GM21381 (cell line): ENCODE results near the gene NT5C3B.
"Not testable (repeated sequence)": the region's sequence is repeated elsewhere in the genome, so short reads cannot be mapped to it uniquely, and the experiment has no call there.

ENCODE experiments used
- ATAC-seq: cut with Tn5 transposase; IDR thresholded peaks from one replicate; pipeline ENCODE4 v1.9.1; 2021; ENCODE audit warnings: mild to moderate bottlenecking, moderate library complexity; ENCODE audit not compliant: unreplicated experiment

Gene NT5C3B

DNA sequence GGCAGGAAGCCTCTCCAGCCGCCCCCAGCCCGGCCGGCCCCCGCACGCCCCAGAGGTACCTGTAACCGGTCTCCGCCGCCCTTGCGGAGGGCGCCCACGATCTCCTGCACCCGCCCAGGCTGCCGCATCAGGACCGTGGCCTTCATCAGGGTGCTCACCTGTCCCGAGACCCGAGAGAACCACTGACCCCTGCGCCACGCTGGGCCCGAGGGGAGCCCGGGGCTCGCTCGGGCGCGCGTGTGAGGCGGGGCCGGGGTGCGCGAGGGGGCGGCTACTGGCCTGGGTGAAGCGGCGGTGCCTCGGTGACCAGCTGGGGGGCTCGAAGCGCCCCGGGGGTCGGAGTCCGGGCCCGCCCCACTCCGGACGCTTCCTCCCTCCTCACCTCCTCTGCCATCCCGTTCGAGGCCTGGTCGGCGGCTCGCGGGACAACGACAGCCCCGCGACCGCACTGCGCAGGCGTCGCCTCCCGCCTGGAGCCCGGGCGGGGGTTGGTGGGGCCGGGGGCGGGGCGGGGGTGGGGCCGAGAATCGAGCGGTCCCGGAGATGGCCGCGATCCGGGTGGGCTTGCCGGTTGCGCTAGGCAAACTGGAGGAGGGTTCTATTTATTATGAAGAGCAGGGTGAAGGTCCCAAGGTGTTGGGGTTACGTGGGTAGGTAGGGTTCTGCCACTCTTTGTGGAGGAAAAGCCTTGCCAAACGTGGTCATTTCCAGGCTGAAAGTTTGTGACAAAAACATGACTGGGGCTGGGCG, at the start of gene NT5C3B:
TSS of gene NT5C3B (minus strand) at position 433 of the 750 bp plus-strand sequence. CDS start at position 394, 39 bp downstream.
- ATAC-seq = peak; percentile 81

DNA sequence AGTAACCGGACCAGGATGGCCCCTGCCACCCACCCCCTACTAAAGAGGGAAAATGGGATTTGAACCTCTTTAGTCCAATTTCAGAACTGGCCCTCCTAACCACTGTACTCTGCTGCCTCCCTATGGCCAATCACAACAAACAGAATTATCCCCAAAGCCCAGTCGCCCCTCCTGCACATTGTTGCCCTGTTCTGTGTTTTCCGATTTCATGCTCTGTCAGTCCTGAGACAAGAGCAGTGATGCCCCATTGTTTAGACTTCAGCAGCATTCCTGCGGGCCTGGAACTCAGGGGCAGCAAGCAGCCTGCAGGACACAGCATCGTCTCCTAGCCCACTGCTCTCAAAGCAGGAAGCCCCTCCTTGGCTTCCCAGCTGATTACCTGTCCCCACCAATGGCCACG, 49.7 kb upstream of the NT5C3B start:
- no peak for ATAC-seq

- no peak for ATAC-seq
These were observed 46.7 kb upstream of the NT5C3B start for GRCh38 chr17:41882756-41883155.

GRCh38 chr17:41880130-41880529, 44.1 kb upstream of the NT5C3B start:
- ATAC-seq = no peak

DNA sequence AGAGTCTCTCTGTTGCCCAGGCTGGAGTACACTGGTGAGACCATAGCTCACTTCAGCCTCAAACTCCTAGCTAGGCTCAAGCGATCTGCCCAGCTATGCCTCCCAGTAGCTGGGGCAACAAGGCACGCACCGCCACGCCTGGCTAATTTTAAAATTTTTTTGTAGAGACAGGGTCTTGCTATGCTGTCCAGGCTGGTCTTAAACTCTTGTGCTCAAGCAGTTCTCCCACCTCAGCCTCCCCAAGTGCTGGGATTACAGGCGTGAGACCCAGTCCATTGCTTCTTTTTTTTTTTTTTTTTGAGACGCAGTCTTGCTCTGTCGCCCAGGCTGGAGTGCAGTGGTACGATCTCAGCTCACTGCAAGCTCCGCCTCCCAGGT, 38.2 kb upstream of the NT5C3B start:
- not testable (repeated sequence) for ATAC-seq

DNA sequence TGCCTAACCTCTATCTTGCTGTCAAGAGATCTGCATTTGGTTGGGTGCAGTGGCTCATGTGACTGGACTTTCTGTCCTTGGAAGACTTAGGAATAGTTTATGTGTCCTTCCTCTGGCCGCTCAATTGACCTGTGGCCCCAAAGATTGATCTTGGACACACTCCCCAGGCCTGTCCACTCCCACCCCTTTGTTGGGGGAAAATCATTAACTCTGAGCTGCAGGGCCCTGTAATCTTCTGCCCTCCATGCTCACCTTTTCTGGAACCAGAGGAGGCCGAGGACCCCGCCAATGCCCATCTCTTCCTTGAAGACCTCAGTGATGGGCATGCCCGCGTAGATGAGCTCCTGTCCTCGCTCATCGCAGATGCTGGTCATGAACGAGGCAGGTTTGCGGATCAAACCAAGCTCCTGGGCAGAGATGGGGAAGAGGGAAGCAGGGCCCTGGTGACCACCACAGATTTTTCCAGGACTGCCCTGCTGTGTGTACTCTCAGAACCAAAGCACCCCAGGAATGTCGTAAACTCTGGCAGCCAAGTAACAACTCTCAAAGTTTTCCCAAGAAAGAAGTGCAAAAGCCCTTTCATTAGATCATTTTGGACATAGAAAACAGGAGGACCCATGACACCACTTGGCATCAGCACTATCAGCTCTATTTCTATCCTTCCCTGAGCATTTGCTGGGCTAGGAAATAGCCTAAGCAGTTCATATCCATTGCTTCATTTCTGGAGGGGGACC, 37.7 kb upstream of the NT5C3B start:
- ATAC-seq = no peak

- ATAC-seq = no peak
These were observed 35.8 kb upstream of the NT5C3B start for GRCh38 chr17:41871789-41872188.

DNA sequence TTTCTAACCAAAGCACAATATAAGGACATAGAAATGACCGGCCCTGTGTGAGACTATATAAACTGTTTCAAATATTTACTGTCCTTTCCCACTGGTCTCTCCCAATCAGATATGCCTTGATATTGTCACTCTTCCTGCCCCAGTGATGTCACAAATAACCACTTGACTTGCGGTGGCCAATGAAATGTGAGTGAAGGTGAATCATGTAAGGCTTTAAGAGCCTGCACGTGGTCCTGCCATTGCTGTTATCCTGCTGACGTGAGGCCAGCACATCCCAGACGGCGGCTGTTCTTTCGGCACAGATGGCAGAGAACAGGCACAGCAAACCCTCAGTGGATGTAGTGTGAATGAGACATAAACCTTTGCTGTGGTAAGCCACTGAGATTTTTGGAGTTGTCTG, 34.6 kb upstream of the NT5C3B start:
- no peak for ATAC-seq

DNA sequence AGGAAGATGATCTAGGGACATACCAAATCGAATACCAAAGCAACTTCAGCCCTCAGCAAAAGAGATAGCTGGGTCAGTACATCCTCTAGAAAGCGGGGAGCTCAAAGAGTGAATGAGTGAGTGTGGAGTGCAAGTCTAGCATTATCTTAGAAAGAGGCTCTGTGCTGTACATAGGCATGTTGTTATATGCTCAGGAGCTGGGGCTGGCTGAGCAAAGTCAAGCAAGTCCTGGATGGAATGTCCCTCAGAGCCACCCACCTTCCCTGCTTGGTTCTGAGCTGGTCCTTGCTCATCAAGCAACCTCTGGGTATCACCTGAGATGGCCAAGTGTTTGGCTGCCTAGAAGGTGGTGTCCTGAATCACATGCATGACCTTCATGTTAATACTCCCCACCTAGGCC, 34.1 kb upstream of the NT5C3B start:
- ATAC-seq = no peak

GRCh38 chr17:41869426-41869825, 33.4 kb upstream of the NT5C3B start:
- no peak for ATAC-seq

- no peak for ATAC-seq
These were observed 32.5 kb upstream of the NT5C3B start for GRCh38 chr17:41868568-41868967.

DNA sequence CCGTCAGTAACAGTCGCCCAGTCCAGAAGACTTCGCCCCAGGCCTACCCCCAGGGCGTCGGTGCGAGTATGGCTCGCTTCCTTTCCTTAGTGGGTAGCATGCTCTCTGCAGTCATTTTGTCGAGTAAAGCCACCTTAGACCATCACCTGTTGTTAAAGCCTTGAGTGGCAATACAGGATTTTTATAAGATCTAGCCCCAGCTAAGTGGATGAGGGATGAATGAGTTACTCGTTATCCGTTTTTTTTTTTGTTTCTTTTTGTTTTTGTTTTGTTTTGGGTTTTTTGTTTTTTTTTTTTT, 29.5 kb upstream of the NT5C3B start:
- ATAC-seq = no peak

DNA sequence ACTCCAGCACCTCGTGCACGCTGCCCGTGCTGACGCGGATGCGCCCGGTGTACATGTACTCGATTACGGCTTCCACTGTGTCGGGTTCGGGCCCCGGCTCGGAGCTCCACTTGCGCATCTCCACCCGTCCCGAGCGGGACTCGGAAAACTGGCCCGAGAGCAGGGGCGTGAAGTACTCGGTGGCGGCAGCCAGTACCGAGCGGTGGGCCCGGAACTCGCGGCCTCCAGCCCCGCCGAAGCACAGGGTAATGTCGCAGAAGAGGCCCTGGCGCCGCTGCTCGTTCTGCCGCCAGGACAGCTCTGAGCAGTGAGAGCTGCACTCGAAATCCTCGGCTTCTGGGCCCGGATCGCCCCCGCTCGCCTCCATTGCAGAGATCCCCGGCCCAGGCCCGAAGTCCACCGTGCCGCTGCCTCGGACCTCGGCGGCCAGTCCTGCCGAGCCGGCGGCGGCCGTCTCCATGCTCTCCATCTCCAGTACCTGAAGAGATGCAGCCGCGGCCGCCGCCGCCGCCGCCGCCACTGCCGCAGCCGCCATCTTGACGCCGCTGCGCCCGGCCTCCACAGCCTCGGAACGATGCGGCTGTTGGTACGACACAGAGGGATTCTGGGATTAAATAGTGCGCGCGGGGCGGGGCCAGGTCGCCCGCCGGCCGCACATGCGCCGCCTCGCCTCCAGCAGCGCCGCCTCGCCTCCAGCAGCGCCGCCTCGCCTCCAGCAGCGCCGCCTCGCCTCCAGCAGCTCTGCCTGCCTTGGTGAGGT, 29.0 kb upstream of the NT5C3B start, which contains the start of gene KLHL11:
TSS of gene KLHL11 (minus strand) at position 588 of the 760 bp plus-strand sequence. CDS start at position 535, 53 bp downstream.
- ATAC-seq = peak; percentile 93

DNA sequence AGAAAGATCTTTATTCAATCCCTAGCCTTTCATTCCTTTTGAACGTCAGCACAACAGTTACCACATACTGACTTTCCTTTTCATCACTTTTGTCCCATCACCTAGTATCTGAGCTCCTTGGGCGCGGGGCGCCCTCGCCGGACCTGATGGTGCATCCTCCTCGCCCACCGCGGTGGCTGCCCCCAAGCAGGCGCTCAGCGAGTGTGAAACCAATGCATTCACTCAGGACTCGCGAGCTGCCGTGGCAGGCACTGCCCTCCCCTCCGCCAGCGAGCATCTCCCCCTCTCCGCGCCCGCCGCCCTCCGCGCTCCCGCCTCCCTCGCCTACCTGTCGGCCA, 28.4 kb upstream of the NT5C3B start:
- ATAC-seq = no peak

GRCh38 chr17:41863074-41863848, 27.2 kb upstream of the NT5C3B start:
- ATAC-seq = no peak

DNA sequence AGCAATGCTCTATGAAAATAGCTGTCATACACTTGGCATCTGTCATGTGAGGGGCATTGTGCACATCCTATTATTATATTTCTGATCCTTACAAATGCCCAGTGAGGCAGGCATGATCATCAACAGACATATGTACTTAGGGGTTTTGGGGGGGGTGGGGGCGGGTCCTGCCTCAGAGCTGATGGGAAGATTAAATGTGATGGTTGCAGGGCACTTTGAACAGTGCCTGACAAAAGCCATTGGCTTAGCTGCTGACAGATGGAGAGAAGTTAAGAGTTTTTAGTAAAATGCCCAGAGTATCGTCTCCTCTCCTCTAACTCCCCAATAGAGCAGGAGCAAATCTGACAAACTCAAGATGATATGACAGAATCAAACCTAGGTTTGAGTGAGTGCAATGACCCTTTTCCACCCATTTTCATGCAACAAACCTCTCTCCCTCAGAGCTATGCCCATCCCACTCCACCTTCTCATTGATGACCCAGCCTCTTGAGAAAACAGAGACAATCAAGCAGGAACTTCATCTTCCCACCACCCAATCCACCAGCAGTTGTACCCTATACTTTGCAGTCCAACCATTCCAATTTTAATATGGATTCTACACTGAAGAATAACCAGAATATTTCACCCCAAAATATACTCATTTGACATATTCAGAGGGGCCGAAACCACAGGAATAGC, 24.4 kb upstream of the NT5C3B start:
- ATAC-seq = no peak

- not testable (repeated sequence) for ATAC-seq
These were observed 15.3 kb upstream of the NT5C3B start for GRCh38 chr17:41851382-41851781.

- ATAC-seq = no peak
These were observed 13.4 kb upstream of the NT5C3B start for GRCh38 chr17:41849251-41849990.

- no peak for ATAC-seq
These were observed 12.8 kb upstream of the NT5C3B start for GRCh38 chr17:41848788-41849187.

- ATAC-seq = no peak
These were observed 8.9 kb upstream of the NT5C3B start for GRCh38 chr17:41844971-41845370.
